Smooth muscle cell (in vitro differentiated cells): ENCODE data around the gene C16orf89. TPM values are rescaled to one million over a fixed set of nuclear protein-coding genes. Genes with fewer than 3 reads are reported as not detected.
"Not testable (repeated sequence)": the region's sequence is repeated elsewhere in the genome, so short reads cannot be mapped to it uniquely, and the experiment has no call there.

Experiments used
- DNase-seq: peaks from one replicate; lab custom pipeline; 2025; ENCODE audit not compliant: unreplicated experiment; lab: John Stamatoyannopoulos, UW
- H2AFZ ChIP-seq: fragments of 200-600 bp; sonication (generic); 2 replicates; pipeline ENCODE4 v1.6.0; 2016; ENCODE audit warnings: antibody characterized with exemption, low read depth, mild to moderate bottlenecking
- H3F3A ChIP-seq: fragments of 200-600 bp; sonication (generic); 2 replicates; pipeline ENCODE4 v1.6.0; 2017; ENCODE audit warnings: antibody characterized with exemption, low read depth
- H3K27ac ChIP-seq: fragments of 200-600 bp; sonication (generic); 2 replicates; pipeline ENCODE4 v1.5.1; 2016; ENCODE audit warnings: low read depth, mild to moderate bottlenecking
- H3K27me3 ChIP-seq: fragments of 200-600 bp; sonication (generic); 2 replicates; pipeline ENCODE4 v1.6.1; 2016; ENCODE audit warnings: low read depth, mild to moderate bottlenecking
- H3K36me3 ChIP-seq: fragments of 200-600 bp; sonication (generic); 2 replicates; pipeline ENCODE4 v1.5.1; 2016; ENCODE audit warnings: low read depth
- H3K4me1 ChIP-seq: fragments of 200-600 bp; sonication (generic); 2 replicates; pipeline ENCODE4 v1.5.1; 2016; ENCODE audit warnings: low read depth
- H3K4me2 ChIP-seq: fragments of 200-600 bp; sonication (generic); 2 replicates; pipeline ENCODE4 v1.6.0; 2016; ENCODE audit warnings: mild to moderate bottlenecking
- H3K4me3 ChIP-seq: fragments of 200-600 bp; sonication (generic); 2 replicates; pipeline ENCODE4 v1.5.1; 2016; ENCODE audit warnings: mild to moderate bottlenecking
- H3K79me2 ChIP-seq: fragments of 200-600 bp; sonication (generic); 2 replicates; pipeline ENCODE4 v1.6.0; 2016; ENCODE audit warnings: low read depth, mild to moderate bottlenecking
- H3K9ac ChIP-seq: fragments of 200-600 bp; sonication (generic); 2 replicates; pipeline ENCODE4 v1.6.0; 2016; ENCODE audit warnings: low read depth
- H3K9me3 ChIP-seq: fragments of 200-600 bp; sonication (generic); replicated peaks from 2 replicates; pipeline ENCODE4 v1.5.1; 2016; ENCODE audit warnings: low read depth
- H4K20me1 ChIP-seq: fragments of 200-600 bp; sonication (generic); 2 replicates; pipeline ENCODE4 v1.6.0; 2016; ENCODE audit warnings: low read depth
- CTCF ChIP-seq: fragments of 200-600 bp; sonication (generic); IDR thresholded peaks from 2 replicates; pipeline ENCODE4 v1.5.1; 2017; ENCODE audit warnings: borderline replicate concordance, mild to moderate bottlenecking, antibody characterized with exemption; ENCODE audit not compliant: insufficient read depth, poor library complexity, severe bottlenecking
- WGBS: methylation state at CpG from one replicate; pipeline ENCODE4 v1.1.7; 2016; ENCODE audit warnings: low lambda C conversion rate; 5-methylcytosine and 5-hydroxymethylcytosine counted together
- polyA plus RNA-seq: library from polyadenylated mRNA; unstranded; fragments of >200 nt; fragmentation: Nextera tagmentation; extraction: Ambion mirVana; gene quantifications from 2 replicates; pipeline ENCODE4 v1.2.1, GENCODE V29; 2016
- total RNA-seq: library from RNA; depleted of rRNA; stranded (reverse); fragments of >200 nt; gene quantifications from 2 replicates; pipeline ENCODE4 v1.2.3, GENCODE V29; 2014

C16orf89 gene
- total and polyA plus RNA-seq, 2 experiments from 2014 or later: not detected

- H3K4me3 ChIP-seq: not testable (repeated sequence)
- WGBS: 92% methylated on average over 9 of the region's 9 CpGs
These were observed 24.8 kb upstream of the C16orf89 start for GRCh38 chr16:5090592-5090991.

GRCh38 chr16:5089911-5090555, 24.3 kb upstream of the C16orf89 start:
- H3K4me2 ChIP-seq, H3K79me2 ChIP-seq, H4K20me1 ChIP-seq, H3K27me3 ChIP-seq, H3K4me1 ChIP-seq, H3K27ac ChIP-seq, H3K36me3 ChIP-seq, H3K4me3 ChIP-seq, H3K9me3 ChIP-seq, DNase-seq, H3F3A ChIP-seq, H3K9ac ChIP-seq, H2AFZ ChIP-seq: not testable (repeated sequence)
- 96% methylated on average over 26 of the region's 26 CpGs for WGBS

More at GRCh38 chr16:5090592-5090991, 24.8 kb upstream of the C16orf89 start:
- H3K27me3 ChIP-seq, H3K9me3 ChIP-seq, DNase-seq, H4K20me1 ChIP-seq, H3K4me2 ChIP-seq, H3K36me3 ChIP-seq, H2AFZ ChIP-seq, H3K4me1 ChIP-seq, H3K79me2 ChIP-seq, H3F3A ChIP-seq, H3K27ac ChIP-seq, H3K9ac ChIP-seq: not testable (repeated sequence)

DNA sequence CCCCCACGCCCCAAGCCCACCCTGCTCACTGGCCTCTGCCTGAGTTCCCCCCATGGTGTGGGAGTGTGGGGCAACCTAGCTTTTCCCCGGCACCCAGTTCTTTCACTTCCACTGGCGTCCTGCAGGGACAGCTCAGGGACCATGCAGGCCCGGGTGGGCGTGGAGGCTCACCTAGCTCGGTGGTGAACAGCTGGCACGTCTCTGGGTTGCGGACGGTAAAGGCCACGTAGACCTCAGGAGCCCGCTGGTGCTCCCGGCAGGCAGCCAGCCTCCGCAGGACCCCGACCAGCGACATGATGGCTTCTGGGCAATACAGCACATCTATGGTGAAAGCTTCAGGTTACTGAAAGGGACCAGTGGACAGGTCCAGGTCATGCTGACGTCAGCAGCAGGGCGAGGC, 23.2 kb upstream of the C16orf89 start:
- not testable (repeated sequence) for H2AFZ ChIP-seq, DNase-seq, H3K27ac ChIP-seq, H3K36me3 ChIP-seq, H3F3A ChIP-seq, H3K9me3 ChIP-seq, H3K4me1 ChIP-seq, H3K27me3 ChIP-seq, H3K4me2 ChIP-seq, H3K4me3 ChIP-seq, H3K79me2 ChIP-seq, H3K9ac ChIP-seq, H4K20me1 ChIP-seq
- 96% methylated on average over 17 of the region's 17 CpGs for WGBS

DNA sequence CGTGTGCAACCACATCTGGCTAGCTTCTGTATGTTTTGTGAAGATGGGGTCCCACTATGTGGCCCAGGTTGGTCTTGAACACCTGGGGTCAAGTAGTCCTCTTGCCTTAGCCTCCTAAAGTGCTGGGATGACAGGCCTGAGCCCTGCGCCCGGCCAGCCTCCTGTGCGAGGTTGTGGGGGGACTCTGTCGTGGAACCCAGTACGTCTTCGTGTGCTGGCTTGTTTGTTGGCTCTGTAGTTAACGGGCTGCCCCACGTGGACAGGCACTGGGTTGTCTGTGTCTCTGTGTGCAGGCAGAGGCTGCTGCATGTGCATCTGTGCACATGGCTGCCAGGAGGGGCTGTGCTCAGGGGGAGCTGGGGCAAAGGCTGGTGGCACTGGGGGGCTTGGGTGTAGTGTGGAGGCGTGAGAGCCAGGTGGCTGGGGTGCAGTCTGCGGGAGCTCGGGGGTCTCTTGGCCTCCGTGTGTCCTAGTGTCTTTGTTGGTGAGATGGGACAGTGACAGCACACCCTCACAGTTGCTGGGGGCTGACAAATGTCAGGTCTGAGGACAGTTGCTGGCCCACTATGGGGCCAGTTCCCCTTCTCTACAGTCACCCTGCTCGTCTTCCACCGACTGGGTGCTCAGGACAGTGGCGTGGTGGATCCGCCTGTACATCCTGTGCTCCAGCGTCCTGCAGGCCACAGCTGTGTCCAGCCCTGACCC, 22.5 kb upstream of the C16orf89 start:
- H3K36me3 ChIP-seq, H3K27ac ChIP-seq: not testable (repeated sequence)
- 98% methylated on average over 18 of the region's 18 CpGs for WGBS

DNA sequence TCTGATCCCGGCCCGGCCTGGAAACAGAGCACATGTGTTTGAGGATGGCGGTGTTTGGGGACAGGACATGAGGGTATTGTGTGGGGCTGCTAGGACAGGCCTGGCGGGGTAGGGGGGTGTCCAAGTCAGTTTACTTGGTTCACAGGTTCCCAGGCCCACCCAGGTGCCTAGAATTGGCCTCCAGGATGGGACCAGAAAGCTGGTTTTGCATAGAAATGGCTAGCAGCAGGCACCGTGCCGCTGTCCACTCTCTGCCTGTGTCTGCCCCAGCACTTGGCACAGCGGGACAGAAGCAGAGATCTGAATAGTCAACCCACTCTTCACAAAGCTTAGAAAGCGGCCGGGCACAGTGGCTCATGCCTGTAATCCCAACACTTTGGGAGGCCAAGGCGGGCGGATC, 20.0 kb upstream of the C16orf89 start:
- H3K27me3 ChIP-seq, DNase-seq, H3K9me3 ChIP-seq, H3K79me2 ChIP-seq, H3F3A ChIP-seq, H3K27ac ChIP-seq, H3K4me1 ChIP-seq, H3K4me3 ChIP-seq, H2AFZ ChIP-seq, H3K36me3 ChIP-seq, H3K9ac ChIP-seq, H3K4me2 ChIP-seq, H4K20me1 ChIP-seq: not testable (repeated sequence)
- WGBS: 87% methylated on average over 11 of the region's 11 CpGs

More for the DNA sequence above, 22.5 kb upstream of the C16orf89 start:
- H2AFZ ChIP-seq, H3K79me2 ChIP-seq, H3K27me3 ChIP-seq, H3F3A ChIP-seq, H3K4me1 ChIP-seq, H3K9me3 ChIP-seq, DNase-seq, H4K20me1 ChIP-seq, H3K4me2 ChIP-seq, H3K4me3 ChIP-seq, H3K9ac ChIP-seq: not testable (repeated sequence)

DNA sequence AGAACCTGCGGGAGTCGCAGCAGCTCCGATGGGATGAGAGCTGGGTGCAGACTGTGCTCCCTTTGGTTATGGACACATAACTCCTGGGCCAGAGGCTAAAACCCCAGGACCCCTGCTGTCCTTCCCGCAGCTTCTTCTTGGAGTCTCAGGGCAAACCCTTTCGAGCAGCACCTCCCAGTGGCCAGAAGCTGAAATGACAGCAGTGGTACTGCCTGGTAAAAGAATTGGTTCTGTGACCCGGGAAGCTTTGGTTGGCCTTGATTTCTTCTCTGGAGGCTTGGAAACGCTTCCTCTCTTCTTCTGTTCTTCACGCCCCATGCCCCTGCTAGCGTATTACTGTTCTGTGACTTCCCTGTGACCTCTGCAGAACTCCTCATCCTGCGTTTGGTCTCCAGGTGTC, 19.0 kb upstream of the C16orf89 start:
- H3K27ac ChIP-seq, H3F3A ChIP-seq, H3K79me2 ChIP-seq, H2AFZ ChIP-seq, H3K9ac ChIP-seq, H3K36me3 ChIP-seq, DNase-seq, H3K4me2 ChIP-seq, H3K4me1 ChIP-seq, H3K9me3 ChIP-seq, H4K20me1 ChIP-seq, H3K27me3 ChIP-seq, H3K4me3 ChIP-seq: not testable (repeated sequence)
- TF ChIP-seq CTCF: peak; percentile 61
- WGBS: 63% methylated on average over 10 of the region's 10 CpGs

DNA sequence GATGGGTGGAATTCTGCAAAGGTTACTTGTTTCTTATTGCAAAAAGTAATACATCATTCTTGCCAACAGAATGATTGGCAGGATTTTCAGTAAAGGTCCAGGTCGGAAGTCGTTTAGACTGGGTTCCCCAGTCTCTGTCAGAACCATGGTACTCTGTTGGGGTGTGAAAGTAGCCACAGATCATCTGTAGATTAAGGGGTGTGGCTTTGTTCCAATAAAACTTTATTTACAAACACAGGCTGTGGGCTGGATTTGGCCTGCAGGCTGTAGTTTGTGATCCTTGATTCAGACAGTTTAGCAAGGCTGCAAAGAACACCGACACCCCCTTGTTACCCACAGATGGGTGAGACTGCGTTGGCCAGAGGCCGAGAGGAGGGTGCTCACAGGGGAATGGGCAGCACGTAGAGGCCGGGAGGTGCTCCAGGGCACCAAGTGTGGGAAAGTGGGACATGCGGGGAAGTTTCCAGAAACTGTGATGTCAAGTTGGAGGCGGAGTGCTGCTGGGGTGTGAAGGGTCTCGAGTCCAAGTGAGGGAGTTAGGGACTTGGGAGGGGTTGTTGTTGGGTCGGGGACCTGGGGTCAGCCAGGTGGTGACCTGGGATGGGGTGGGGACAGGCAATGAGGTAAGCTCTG, 18.5 kb upstream of the C16orf89 start:
- H4K20me1 ChIP-seq, H3K9ac ChIP-seq, H3K36me3 ChIP-seq, H3F3A ChIP-seq, H3K4me3 ChIP-seq, H3K9me3 ChIP-seq, H3K27ac ChIP-seq, H3K4me1 ChIP-seq, H3K4me2 ChIP-seq, H3K27me3 ChIP-seq, H2AFZ ChIP-seq, H3K79me2 ChIP-seq, DNase-seq: not testable (repeated sequence)
- 77% methylated on average over 10 of the region's 11 CpGs for WGBS
